Epidermal melanocyte (primary cell): ENCODE data around the gene ACACB.

Source experiments
- DNase-seq: peaks from one replicate; pipeline ENCODE4 v3.0.0; 2011; ENCODE audit warnings: low spot score; ENCODE audit not compliant: insufficient read length

Gene ACACB

DNA sequence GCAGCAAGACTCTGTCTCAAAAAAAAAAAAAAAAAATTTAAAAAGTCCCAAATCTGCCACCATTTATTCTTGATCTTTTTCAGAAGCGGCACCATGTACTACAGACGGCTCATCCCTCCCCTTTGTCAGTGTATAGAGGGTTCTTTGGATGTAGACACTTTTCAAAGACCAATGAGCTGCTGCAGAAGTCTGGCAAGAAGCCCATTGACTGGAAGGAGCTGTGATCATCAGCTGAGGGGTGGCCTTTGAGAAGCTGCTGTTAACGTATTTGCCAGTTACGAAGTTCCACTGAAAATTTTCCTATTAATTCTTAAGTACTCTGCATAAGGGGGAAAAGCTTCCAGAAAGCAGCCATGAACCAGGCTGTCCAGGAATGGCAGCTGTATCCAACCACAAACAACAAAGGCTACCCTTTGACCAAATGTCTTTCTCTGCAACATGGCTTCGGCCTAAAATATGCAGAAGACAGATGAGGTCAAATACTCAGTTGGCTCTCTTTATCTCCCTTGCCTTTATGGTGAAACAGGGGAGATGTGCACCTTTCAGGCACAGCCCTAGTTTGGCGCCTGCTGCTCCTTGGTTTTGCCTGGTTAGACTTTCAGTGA is 6.5 kb upstream of the ACACB start:
- no peak for DNase-seq

- DNase-seq = peak; percentile 77
These were observed 5.3 kb upstream of the ACACB start for GRCh38 chr12:109110988-109111495.

- no peak for DNase-seq
These were observed 3.5 kb upstream of the ACACB start for GRCh38 chr12:109112720-109113465.

- DNase-seq = no peak
These were observed 2.6 kb upstream of the ACACB start for GRCh38 chr12:109113661-109114321.

DNA sequence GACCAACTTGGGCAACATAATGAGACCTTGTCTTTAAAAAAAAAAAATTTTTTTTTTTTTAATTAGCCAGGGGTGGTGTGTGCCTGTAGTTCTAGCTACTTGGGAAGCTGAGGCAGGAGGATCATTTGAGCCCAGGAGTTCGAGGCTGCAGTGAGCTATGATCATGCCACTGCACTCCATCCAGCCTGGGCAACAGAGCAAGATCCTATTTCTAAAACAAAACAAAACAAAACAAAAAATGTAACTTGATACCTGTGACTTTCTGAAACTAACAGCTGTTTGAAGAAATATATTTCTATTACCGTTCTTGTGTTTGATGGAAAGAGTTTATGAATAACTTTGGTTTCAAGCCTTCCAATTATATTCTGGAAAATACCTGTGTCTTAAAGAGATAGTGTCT is 1.7 kb upstream of the ACACB start:
- DNase-seq = no peak

DNA sequence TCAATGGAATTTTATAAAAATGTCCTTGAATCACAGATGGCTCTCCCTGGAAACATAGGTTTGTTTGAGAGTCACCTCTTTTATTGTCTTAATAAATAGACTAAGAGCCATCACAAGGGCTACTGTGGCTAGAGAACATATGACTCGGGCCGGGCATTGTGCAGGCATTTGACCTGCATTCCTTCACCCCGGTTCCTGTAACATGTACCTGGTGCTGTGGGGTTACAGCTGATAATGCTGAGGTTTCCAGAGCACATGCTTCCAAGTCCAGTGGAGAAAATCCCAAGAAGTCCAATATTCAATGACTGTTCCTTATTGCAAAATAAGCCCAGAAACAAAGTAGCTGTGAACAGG is 1.0 kb upstream of the ACACB start:
- DNase-seq = no peak

DNA sequence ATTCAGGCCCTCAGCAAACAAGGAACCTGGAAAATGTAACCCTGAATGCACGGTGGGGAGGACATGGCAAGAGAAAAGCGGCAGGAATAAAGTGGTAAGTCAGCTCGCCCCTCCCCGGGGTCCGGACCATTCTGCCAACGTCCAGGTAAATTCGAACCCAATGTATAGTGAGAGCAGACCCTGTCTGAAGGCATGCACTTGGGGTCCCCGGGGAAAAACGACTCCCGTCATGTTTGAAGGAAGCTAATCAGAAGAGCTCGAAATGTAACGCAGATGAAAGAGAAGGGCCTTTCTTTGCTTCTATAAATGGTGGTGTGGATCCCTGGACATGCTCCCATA is 193 bp downstream of the ACACB start:
- DNase-seq = no peak

- DNase-seq = no peak
These were observed 3.7 kb downstream of the ACACB start for GRCh38 chr12:109120095-109120494.

DNA sequence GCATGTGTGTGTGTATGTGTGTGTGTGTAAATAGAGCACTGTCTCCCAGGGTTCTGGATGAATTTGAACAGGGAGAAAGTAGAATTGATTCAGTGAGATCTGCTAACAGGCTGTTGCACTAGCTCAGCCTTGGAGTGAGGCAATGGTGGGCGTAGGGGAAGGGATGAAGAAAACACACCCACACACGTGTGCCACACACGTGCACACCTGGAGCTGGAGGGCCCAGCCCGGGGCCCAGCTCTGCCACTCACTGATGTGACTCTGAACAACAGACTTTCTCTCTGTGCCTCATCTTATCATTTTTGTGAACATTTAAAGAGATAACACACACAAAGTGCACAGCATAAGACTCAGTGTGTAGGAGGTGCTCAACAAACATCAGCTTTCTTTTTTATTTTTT is 4.2 kb downstream of the ACACB start:
- DNase-seq = no peak

DNA sequence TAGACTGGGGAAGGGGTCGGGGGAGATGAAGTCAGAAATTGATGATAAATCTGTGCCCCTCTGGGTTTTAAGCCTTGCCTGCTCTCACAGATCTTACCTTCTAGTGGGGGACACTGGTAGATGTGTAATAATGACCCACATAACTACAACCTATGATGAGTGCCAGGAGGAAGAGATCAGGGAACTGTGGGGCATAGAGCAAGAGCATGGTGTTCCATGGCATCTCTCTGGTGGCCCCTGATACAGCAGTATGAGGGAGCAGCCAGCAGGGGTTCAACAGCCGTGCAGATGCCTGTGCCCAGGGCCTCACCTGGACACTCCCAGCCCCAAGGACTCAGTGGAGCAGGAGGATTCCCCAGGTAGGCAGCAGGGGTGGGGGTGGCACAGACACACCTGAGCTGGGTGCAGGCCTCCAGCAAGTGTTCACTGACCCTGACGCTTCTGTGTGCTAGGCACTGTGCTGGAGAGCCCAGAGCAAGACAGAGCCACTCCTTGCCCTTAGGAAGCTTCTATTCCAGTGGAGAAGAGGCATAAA is 5.0 kb downstream of the ACACB start:
- no peak for DNase-seq

DNA sequence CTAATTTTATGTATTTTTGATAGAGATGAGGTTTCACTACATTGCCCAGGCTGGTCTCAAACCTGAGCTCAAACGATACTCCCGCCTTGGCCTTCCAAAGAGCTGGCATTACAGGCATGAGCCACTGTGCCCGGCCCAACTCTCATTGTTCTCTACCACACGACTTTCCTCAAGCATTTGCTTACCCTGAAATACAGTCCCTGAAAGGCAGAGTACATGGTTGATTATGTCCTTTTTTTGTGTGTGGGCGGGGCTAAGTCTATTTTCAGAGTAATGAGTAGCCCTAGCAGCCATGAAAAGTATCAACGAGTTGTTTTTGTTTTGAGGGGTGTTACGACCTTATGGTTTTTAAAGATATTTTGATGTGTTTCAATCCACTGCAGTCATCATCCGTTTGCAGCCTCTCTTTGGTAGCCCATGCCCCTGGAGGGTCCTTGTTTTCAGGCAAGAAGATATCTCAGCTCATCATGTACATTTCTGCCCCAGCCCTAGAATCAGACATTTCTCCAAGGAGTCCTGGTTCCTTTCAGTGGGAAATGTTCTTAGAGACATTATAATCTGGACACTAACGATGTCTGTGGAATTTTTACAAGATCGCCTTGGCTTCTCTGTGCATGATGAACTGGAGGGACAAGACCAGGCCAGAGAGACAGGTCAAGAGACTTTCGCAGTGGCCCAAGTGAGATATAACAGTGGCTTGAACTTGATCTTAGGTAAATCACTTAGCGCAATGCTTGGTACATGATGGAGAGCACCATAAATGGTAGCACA is 8.7 kb downstream of the ACACB start:
- DNase-seq = no peak

DNA sequence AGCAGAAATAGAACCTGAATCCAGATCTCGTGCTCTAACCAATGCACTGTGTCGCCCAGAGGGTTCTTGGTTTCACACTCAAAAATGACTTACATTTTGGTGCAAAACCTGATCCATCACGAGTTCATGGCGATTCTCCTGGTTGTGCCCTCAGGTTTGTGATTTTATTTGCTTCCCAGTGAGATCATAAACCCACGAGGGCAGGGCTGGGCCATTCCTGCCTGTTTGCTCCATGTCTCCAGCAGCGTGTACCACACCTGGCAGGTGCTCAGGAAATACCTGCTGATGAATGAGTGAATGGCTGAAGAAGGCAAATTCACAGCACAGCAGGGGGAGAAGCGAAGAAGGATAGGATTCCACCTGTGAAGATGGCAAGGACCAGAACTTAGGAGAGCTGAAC is 9.4 kb downstream of the ACACB start:
- no peak for DNase-seq

DNA sequence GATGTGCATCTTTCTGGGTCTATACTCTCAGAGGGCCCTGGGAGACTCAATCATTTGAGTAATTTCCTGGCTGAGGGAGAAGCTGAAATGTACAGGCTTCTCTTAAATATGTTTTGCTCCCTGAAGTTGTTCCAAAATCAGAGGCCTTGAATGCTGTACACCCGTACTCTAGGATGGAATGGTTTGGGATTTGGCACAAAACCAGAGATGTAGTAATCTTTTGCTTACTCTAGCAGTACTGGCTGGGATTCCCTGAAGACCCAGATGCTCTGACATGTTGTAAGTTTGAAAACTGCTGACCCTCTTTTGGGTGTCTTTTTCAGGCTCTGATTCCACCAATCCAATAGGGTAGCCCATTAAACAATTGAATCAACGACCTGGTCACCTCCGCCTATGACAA is 10.4 kb downstream of the ACACB start:
- no peak for DNase-seq

DNA sequence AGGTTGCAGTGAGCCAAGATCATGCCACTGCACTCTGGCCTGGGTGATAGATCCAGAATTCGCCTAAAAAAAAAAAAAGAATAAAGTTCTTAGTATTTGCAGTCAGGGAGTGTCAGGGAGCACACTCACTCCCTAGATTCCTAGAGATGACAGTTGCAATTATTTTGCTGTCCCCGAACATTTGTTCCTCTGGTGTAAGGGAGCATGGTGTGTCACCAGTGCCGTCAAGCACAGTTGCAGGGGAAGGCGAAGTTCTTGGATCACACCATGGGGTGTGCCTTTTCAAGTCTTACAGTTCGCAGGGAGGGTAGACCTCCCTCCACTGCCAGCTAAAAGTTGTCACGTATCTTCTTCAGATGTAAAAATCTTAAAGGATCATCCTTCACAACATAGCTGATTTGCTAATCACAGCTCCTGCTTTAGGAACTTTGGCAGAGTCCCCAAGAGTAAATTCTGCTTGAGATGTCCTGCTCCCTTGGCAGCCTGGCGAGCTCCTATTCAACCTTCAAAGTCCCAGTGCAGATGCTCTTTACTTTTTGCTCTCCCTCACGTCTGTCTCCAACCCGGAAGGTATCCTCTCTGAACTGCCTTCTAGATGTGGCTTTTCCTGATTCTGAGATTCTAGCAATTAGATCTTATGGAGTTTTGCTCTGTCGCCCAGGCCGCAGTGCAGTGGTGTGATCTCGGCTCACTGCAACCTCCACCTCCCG is 11.3 kb downstream of the ACACB start:
- DNase-seq = no peak

GRCh38 chr12:109130297-109131153 is 14.1 kb downstream of the ACACB start:
- no peak for DNase-seq

- DNase-seq = no peak
These were observed 15.0 kb downstream of the ACACB start for GRCh38 chr12:109131154-109132050.

- DNase-seq = peak; percentile 63
These were observed 18.0 kb downstream of the ACACB start for GRCh38 chr12:109134186-109134917.

DNA sequence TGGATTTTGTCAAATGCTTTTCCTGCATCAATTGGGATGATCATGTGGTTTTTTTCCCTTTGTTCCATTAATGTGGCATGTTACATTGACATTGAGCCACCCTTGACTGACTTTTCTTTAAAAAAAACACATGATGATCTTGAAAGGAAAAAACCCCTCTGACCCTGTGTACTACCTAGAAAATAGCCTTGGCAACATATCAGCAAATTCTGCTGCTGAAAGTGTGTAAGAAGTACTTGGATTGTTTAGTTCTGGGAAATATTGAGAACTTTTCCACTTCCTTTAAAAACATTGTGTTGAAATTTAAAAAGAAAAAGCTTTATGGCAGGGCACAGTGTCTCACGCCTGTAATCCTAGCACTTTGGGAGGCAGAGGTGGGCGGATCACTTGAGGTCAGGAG is 20.7 kb downstream of the ACACB start:
- DNase-seq = no peak
